NCI-H510A (cell line): ENCODE data around the gene TOM1.

ENCODE experiments used
- DNase-seq: peaks from one replicate; lab custom pipeline; 2025; lab: John Stamatoyannopoulos, UW

Gene TOM1

GRCh38 chr22:35397095-35397904 lies 97.6 kb downstream of the TOM1 start:
- no peak for DNase-seq
